ENCODE results near the gene KERA.

GRCh38 chr12:91098461-91098860 is 40.6 kb upstream of the KERA start:
- TF ChIP-seq POLR2A (IDR thresholded peaks at IDR 0.05) (no peak), CTCF (IDR thresholded peaks at IDR 0.05) (no peak)
